K562 (cell line): ENCODE measurements around the gene MYMK. TPM values are rescaled to one million over a fixed set of nuclear protein-coding genes. Genes with fewer than 3 reads are reported as not detected.

Experiments used
- ARID3A ChIP-seq: IDR thresholded peaks from 2 replicates; pipeline ENCODE4 v1.6.1; 2012; ENCODE audit warnings: low read depth, low read length, improper control_type of control experiment, borderline replicate concordance
- ATF3 ChIP-seq, 2 experiments: fragments of 450-650 bp in 1 of 2; sonication (generic) in 1 of 2; formaldehyde crosslinking in 1 of 2; IDR thresholded peaks in 1 of 2; conservative IDR thresholded peaks in 1 of 2; 2 replicates each; pipeline versions ENCODE4 v1.6.1 to v1.8.1; 2016 to 2023; ENCODE audit warnings: mild to moderate bottlenecking in 2 of 2, moderate library complexity in 2 of 2, inconsistent platforms in 1 of 2, missing genetic modification reagents in 1 of 2
- CHD7 ChIP-seq: fragments of 200-600 bp; sonication (generic); IDR thresholded peaks from one replicate; pipeline ENCODE4 v1.6.1; 2012; ENCODE audit warnings: mild to moderate bottlenecking, low read depth, low read length, inconsistent platforms
- DPF2 ChIP-seq: fragments of 450-650 bp; IDR thresholded peaks from 2 replicates; pipeline ENCODE4 v1.6.1; 2016
- ERF ChIP-seq: fragments of 450-650 bp; formaldehyde crosslinking; IDR thresholded peaks from 2 replicates; pipeline ENCODE4 v1.4.0; 2020; ENCODE audit warnings: mild to moderate bottlenecking, mixed read lengths
- HOXB6 ChIP-seq: fragments of 250-450 bp; sonication (Bioruptor Pico); IDR thresholded peaks from 2 replicates; pipeline ENCODE4 v1.5.1; 2022; ENCODE audit warnings: mild to moderate bottlenecking, borderline replicate concordance
- IRF9 ChIP-seq: fragments of 450-650 bp; IDR thresholded peaks from 2 replicates; pipeline ENCODE4 v1.6.1; 2016; ENCODE audit warnings: missing biosample characterization, missing genetic modification characterization
- NCOA4 ChIP-seq: fragments of 450-650 bp; IDR thresholded peaks from 2 replicates; pipeline ENCODE4 v1.6.1; 2018; ENCODE audit warnings: mild to moderate bottlenecking; ENCODE audit not compliant: partially characterized antibody
- TEAD4 ChIP-seq, 2 experiments: sonication (generic) in 1 of 2; formaldehyde crosslinking in 1 of 2; IDR thresholded peaks; 2 replicates each; pipeline versions ENCODE4 v1.6.1 to v1.8.0; 2012 to 2022; ENCODE audit warnings: borderline replicate concordance in 1 of 2, inconsistent platforms in 1 of 2, low read length in 1 of 2, mild to moderate bottlenecking in 1 of 2, missing genetic modification reagents in 1 of 2
- ZFP1 ChIP-seq: fragments of 450-650 bp; formaldehyde crosslinking; IDR thresholded peaks from 2 replicates; pipeline ENCODE4 v1.4.0; 2020; ENCODE audit warnings: mild to moderate bottlenecking, mixed read lengths
- polyA plus RNA-seq, 8 experiments: library from polyadenylated mRNA; depleted of rRNA in 4 of 8; stranded (reverse) in 5 of 8; unstranded in 3 of 8; fragments of >200 nt; fragmentation: Nextera tagmentation in 2 of 8; fragmentation: Illumina TruSeq in 1 of 8; extraction: Ambion mirVana in 2 of 8; extraction: Trizol in 1 of 8; gene quantifications; 2 replicates each; pipeline versions ENCODE4 v1.2.1 to v1.2.3, GENCODE V29; 2011 to 2014; ENCODE audit warnings: inconsistent platforms in 1 of 8, missing spikeins in 1 of 8
- total RNA-seq, 7 experiments: library from RNA; depleted of rRNA in 6 of 7; stranded (reverse); fragments of >200 nt in 6 of 7; fragmentation: Illumina TruSeq in 2 of 7; extraction: Trizol in 2 of 7; gene quantifications; 2 replicates each; pipeline versions ENCODE4 v1.2.1 to v1.2.3, GENCODE V29; 2011 to 2021; ENCODE audit warnings: low replicate concordance in 1 of 7

The MYMK gene
- total and polyA plus RNA-seq, 9 of the 15 experiments (the other 6 are each of a cell fraction or from before 2014, with no cell fraction given): not detected

GRCh38 chr9:133558191-133559126 is 33.7 kb upstream of the MYMK start (continued):
- TF ChIP-seq ATF3 (IDR thresholded peaks at IDR 0.05) (peak; percentile 93), ATF3 (CRISPR knock-in tag; conservative IDR thresholded peaks at IDR 0.05) (0 out of 2 replicates have a peak, but pooled peaks have one; percentile 1), DPF2 (peak; percentile 41; the same call in 1 of the 2 replicates), CHD7 (no peak), ERF (CRISPR knock-in tag) (no peak), ARID3A (no peak), HOXB6 (CRISPR knock-in tag) (no peak), NCOA4 (no peak), IRF9 (tag) (no peak), TEAD4 (IDR thresholded peaks at IDR 0.05; ENCODE audit: low read length) (no peak), TEAD4 (CRISPR knock-in tag; IDR thresholded peaks at IDR 0.05; ENCODE audit: borderline replicate concordance) (no peak), ZFP1 (no peak)
